IMR-90 (cell line): ENCODE data around the gene FBXO15. TPM values are rescaled to one million over a fixed set of nuclear protein-coding genes. Genes with fewer than 3 reads are reported as not detected.

Experiments
- ATAC-seq: fragments of 200-7000 bp; cut with Tn5 transposase; 2 replicates; pipeline ENCODE4 v1.9.1; 2020; ENCODE audit warnings: low read depth, mild to moderate bottlenecking, moderate library complexity
- BruUV-seq: library from RNA; stranded (reverse); fragments of 400-500 nt; replicated peaks from 2 replicates; lab custom pipeline; 2021; lab: Mats Ljungman, UMichigan
- CTCF ChIA-PET: fragments of 300-600 bp; formaldehyde crosslinking; extraction: SDS; loops from one replicate; lab custom pipeline; 2021; ENCODE audit warnings: antibody characterized with exemption; lab: Yijun Ruan, JAX
- POLR2A ChIA-PET: fragments of 300-600 bp; sonication (Branson Sonifier 250); formaldehyde crosslinking; loops from one replicate; lab custom pipeline; 2022; ENCODE audit warnings: antibody characterized with exemption; ENCODE audit not compliant: unreplicated experiment; lab: Charles Lee
- DNase-seq: peaks from one replicate; pipeline ENCODE4 v3.0.0; 2013
- H2AFZ ChIP-seq: replicated peaks from 2 replicates; pipeline ENCODE3; 2013; ENCODE audit warnings: low read length, mild to moderate bottlenecking; ENCODE audit not compliant: poor library complexity
- H2AK5ac ChIP-seq: 2 replicates; pipeline ENCODE4 v1.6.1; 2013; ENCODE audit warnings: low read depth, low read length, inconsistent platforms
- H2AK9ac ChIP-seq: replicated peaks from 2 replicates; pipeline ENCODE3; 2013; ENCODE audit warnings: mild to moderate bottlenecking, low read depth, low read length, moderate library complexity; ENCODE audit not compliant: poor library complexity
- H2BK120ac ChIP-seq: 2 replicates; pipeline ENCODE4 v1.6.1; 2013; ENCODE audit warnings: low read depth, low read length, inconsistent platforms
- H2BK15ac ChIP-seq: 3 replicates; pipeline ENCODE4 v1.6.1; 2013; ENCODE audit warnings: low read depth, low read length, inconsistent platforms
- H2BK20ac ChIP-seq: 2 replicates; pipeline ENCODE4 v1.6.1; 2013; ENCODE audit warnings: low read depth, mild to moderate bottlenecking, inconsistent platforms, low read length, moderate library complexity
- H2BK5ac ChIP-seq: 2 replicates; pipeline ENCODE4 v1.6.1; 2013; ENCODE audit warnings: mild to moderate bottlenecking, low read depth, low read length, inconsistent platforms; ENCODE audit not compliant: poor library complexity, severe bottlenecking
- H3K14ac ChIP-seq: replicated peaks from 2 replicates; pipeline ENCODE4 v1.6.1; 2013; ENCODE audit warnings: low read depth, low read length, inconsistent platforms
- H3K18ac ChIP-seq: 2 replicates; pipeline ENCODE4 v1.6.1; 2013; ENCODE audit warnings: low read depth, low read length, control low read depth
- H3K23ac ChIP-seq: 2 replicates; pipeline ENCODE4 v1.6.1; 2013; ENCODE audit warnings: low read depth, low read length, inconsistent platforms
- H3K27ac ChIP-seq: 2 replicates; pipeline ENCODE4 v1.5.1; 2013; ENCODE audit warnings: mild to moderate bottlenecking, control low read depth, low read length; ENCODE audit not compliant: insufficient read depth
- H3K27me3 ChIP-seq: 2 replicates; pipeline ENCODE4 v1.6.1; 2013; ENCODE audit warnings: low read length; ENCODE audit not compliant: control insufficient read depth, insufficient read depth
- H3K36me3 ChIP-seq: 2 replicates; pipeline ENCODE4 v1.6.1; 2013; ENCODE audit warnings: low read length, mixed read lengths; ENCODE audit not compliant: control insufficient read depth, insufficient read depth
- H3K4ac ChIP-seq: 2 replicates; pipeline ENCODE4 v1.6.1; 2013; ENCODE audit warnings: low read depth, low read length, inconsistent platforms
- H3K4me1 ChIP-seq: 2 replicates; pipeline ENCODE4 v1.6.1; 2013; ENCODE audit warnings: low read length, mixed read lengths; ENCODE audit not compliant: control insufficient read depth, insufficient read depth
- H3K4me2 ChIP-seq: 2 replicates; pipeline ENCODE4 v1.6.1; 2013; ENCODE audit warnings: low read depth, mild to moderate bottlenecking, control low read depth, low read length, moderate library complexity
- H3K4me3 ChIP-seq: 2 replicates; pipeline ENCODE4 v1.5.1; 2013; ENCODE audit warnings: low read depth, mild to moderate bottlenecking, control low read depth, low read length, moderate library complexity; ENCODE audit not compliant: insufficient read depth
- H3K56ac ChIP-seq: 2 replicates; pipeline ENCODE4 v1.6.1; 2013; ENCODE audit warnings: low read length, inconsistent platforms; ENCODE audit not compliant: insufficient read depth; ENCODE audit errors: extremely low read depth
- H3K79me1 ChIP-seq, 2 experiments: 2 replicates each; pipeline ENCODE4 v1.6.1; 2013; ENCODE audit warnings: low read length in 2 of 2, inconsistent platforms in 1 of 2, low read depth in 1 of 2
- H3K9ac ChIP-seq: 2 replicates; pipeline ENCODE4 v1.6.1; 2013; ENCODE audit warnings: low read depth, low read length, control low read depth
- H3K9me1 ChIP-seq: 2 replicates; pipeline ENCODE4 v1.6.1; 2013; ENCODE audit warnings: low read length, inconsistent platforms; ENCODE audit not compliant: insufficient read depth
- H3K9me3 ChIP-seq: 2 replicates; pipeline ENCODE4 v1.6.1; 2013; ENCODE audit warnings: low read length; ENCODE audit not compliant: control insufficient read depth, insufficient read depth
- H4K20me1 ChIP-seq: 2 replicates; pipeline ENCODE4 v1.6.1; 2013; ENCODE audit warnings: low read length, inconsistent platforms; ENCODE audit not compliant: insufficient read depth
- H4K5ac ChIP-seq: 2 replicates; pipeline ENCODE4 v1.6.1; 2013; ENCODE audit warnings: mild to moderate bottlenecking, low read depth, low read length, control low read depth
- H4K8ac ChIP-seq, 2 experiments: 2 replicates each; pipeline ENCODE4 v1.6.1; 2013; ENCODE audit warnings: low read depth in 2 of 2, low read length in 2 of 2, control low read depth in 1 of 2, inconsistent platforms in 1 of 2
- H4K91ac ChIP-seq: 2 replicates; pipeline ENCODE4 v1.6.1; 2013; ENCODE audit warnings: low read depth, low read length, inconsistent platforms; ENCODE audit not compliant: insufficient read depth
- BHLHE40 ChIP-seq: fragments of 150-350 bp; IDR thresholded peaks from 2 replicates; pipeline ENCODE4 v1.6.1; 2016; ENCODE audit warnings: mild to moderate bottlenecking, low read depth, low read length
- CEBPB ChIP-seq: IDR thresholded peaks from 2 replicates; pipeline ENCODE4 v1.6.1; 2012; ENCODE audit warnings: low read depth, low read length, improper control_type of control experiment
- CHD1 ChIP-seq: IDR thresholded peaks from 2 replicates; pipeline ENCODE4 v1.6.1; 2012; ENCODE audit warnings: low read depth, low read length, improper control_type of control experiment
- FOS ChIP-seq: fragments of 150-350 bp; IDR thresholded peaks from 2 replicates; pipeline ENCODE4 v1.6.1; 2016; ENCODE audit warnings: low read depth, low read length
- MAFK ChIP-seq: IDR thresholded peaks from 2 replicates; pipeline ENCODE4 v1.6.1; 2012; ENCODE audit warnings: low read depth, low read length, improper control_type of control experiment
- MAZ ChIP-seq: IDR thresholded peaks from 2 replicates; pipeline ENCODE4 v1.6.1; 2012; ENCODE audit warnings: low read depth, mild to moderate bottlenecking, low read length, improper control_type of control experiment, moderate library complexity, borderline replicate concordance
- MXI1 ChIP-seq: IDR thresholded peaks from 2 replicates; pipeline ENCODE4 v1.6.1; 2012; ENCODE audit warnings: low read depth, mild to moderate bottlenecking, low read length, moderate library complexity, borderline replicate concordance
- NFE2L2 ChIP-seq: fragments of 150-350 bp; IDR thresholded peaks from 2 replicates; pipeline ENCODE4 v1.6.1; 2016; ENCODE audit warnings: low read depth, mild to moderate bottlenecking, low read length
- POLR2A ChIP-seq: IDR thresholded peaks from 2 replicates; pipeline ENCODE4 v1.6.1; 2012; ENCODE audit warnings: mild to moderate bottlenecking, low read depth, low read length
- RAD21 ChIP-seq: IDR thresholded peaks from 2 replicates; pipeline ENCODE4 v1.6.1; 2012; ENCODE audit warnings: low read length, improper control_type of control experiment
- RCOR1 ChIP-seq: IDR thresholded peaks from 2 replicates; pipeline ENCODE4 v1.6.1; 2012; ENCODE audit warnings: mild to moderate bottlenecking, low read length, improper control_type of control experiment; ENCODE audit not compliant: insufficient replicate concordance
- RFX5 ChIP-seq: IDR thresholded peaks from 2 replicates; pipeline ENCODE4 v1.8.0; 2012; ENCODE audit warnings: low read depth, mild to moderate bottlenecking, low read length, moderate library complexity
- SMC3 ChIP-seq: fragments of 150-350 bp; IDR thresholded peaks from 2 replicates; pipeline ENCODE4 v1.6.1; 2016; ENCODE audit warnings: low read depth, mild to moderate bottlenecking, antibody characterized with exemption, low read length, moderate library complexity
- WGBS, 2 experiments: methylation state at CpG; one replicate each; pipeline versions ENCODE4 v1.1.5 to v1.1.7; 2013; ENCODE audit warnings: missing lambda C conversion rate in 2 of 2; ENCODE audit not compliant: insufficient read length in 1 of 2; ENCODE audit errors: extremely low coverage in 2 of 2; 5-methylcytosine and 5-hydroxymethylcytosine counted together
- dilution Hi-C: fragments of 300-500 bp; cut with HindIII; formaldehyde crosslinking; loops from one replicate; pipeline ENCODE4 v1.14.3; 2018; ENCODE audit warnings: low sequenced_read_pairs; ENCODE audit not compliant: unreplicated experiment
- in situ Hi-C: fragments of 300-500 bp; cut with MboI; formaldehyde crosslinking; loops from 3 replicates; pipeline ENCODE4 v1.14.3; 2019; ENCODE audit warnings: low sequenced_read_pairs, inconsistent platforms, mixed read lengths
- intact Hi-C: fragments of 100-400 bp; cut with micrococcal nuclease; formaldehyde crosslinking; loops from 2 replicates; pipeline ENCODE4 v1.10.0; 2022
- polyA plus RNA-seq, 3 experiments: library from polyadenylated mRNA; depleted of rRNA; stranded (reverse); fragments of >200 nt; gene quantifications; 2 replicates each; pipeline ENCODE4 v1.2.3, GENCODE V29; 2012; ENCODE audit warnings: low replicate concordance in 1 of 3
- total RNA-seq: library from RNA; depleted of rRNA; stranded (reverse); fragments of >200 nt; gene quantifications from 2 replicates; pipeline ENCODE4 v1.2.3, GENCODE V29; 2012
- TF ChIP-seq, protein P1 (sequence below): fragments of 150-350 bp; IDR thresholded peaks from 2 replicates; pipeline ENCODE4 v1.6.1; 2016; ENCODE audit warnings: low read depth, mild to moderate bottlenecking, low read length, moderate library complexity, borderline replicate concordance
- TF ChIP-seq, protein P2 (sequence below): fragments of 150-350 bp; IDR thresholded peaks from 2 replicates; pipeline ENCODE4 v1.6.1; 2017; ENCODE audit warnings: mild to moderate bottlenecking, antibody characterized with exemption, low read length, low read depth
- TF ChIP-seq, protein P3 (sequence below): conservative IDR thresholded peaks from 2 replicates; pipeline ENCODE4 v1.5.1; 2012; ENCODE audit warnings: mild to moderate bottlenecking, low read depth, low read length, improper control_type of control experiment

FBXO15 gene
- total and polyA plus RNA-seq, 2 of the 4 experiments (the other 2 are of a cell fraction) = 0.90 to 2.0 TPM

DNA sequence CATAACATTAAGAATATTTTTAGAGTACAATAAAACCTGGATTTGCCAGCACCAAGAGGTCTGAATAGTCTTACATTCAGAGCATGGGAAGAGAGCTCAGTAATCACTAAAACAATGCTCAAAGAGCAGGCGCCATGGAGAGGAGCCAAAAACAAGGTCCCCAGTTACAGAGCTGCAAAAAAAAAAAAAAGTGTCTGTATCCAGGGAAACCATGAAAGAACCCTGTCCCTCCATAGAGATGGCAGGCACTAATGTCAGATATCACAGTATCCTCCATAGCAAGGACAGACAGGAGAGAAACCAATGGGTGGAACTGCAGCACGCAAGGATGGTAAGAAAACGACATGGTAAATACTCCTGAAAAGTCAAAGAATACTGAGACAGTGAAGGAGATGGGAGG lies 19.5 kb downstream of the FBXO15 start:
- H2AK5ac ChIP-seq = no peak overlapping the region
- TF ChIP-seq CHD1 (no peak), MAZ (no peak), BHLHE40 (no peak), CEBPB (no peak), RFX5 (no peak), FOS (no peak), NFE2L2 (no peak), SMC3 (no peak), MAFK (no peak), POLR2A (no peak), RCOR1 (no peak), MXI1 (no peak), RAD21 (no peak)
- TF ChIP-seq, protein P1, sequence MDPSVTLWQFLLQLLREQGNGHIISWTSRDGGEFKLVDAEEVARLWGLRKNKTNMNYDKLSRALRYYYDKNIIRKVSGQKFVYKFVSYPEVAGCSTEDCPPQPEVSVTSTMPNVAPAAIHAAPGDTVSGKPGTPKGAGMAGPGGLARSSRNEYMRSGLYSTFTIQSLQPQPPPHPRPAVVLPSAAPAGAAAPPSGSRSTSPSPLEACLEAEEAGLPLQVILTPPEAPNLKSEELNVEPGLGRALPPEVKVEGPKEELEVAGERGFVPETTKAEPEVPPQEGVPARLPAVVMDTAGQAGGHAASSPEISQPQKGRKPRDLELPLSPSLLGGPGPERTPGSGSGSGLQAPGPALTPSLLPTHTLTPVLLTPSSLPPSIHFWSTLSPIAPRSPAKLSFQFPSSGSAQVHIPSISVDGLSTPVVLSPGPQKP = no peak
- TF ChIP-seq, protein P2, sequence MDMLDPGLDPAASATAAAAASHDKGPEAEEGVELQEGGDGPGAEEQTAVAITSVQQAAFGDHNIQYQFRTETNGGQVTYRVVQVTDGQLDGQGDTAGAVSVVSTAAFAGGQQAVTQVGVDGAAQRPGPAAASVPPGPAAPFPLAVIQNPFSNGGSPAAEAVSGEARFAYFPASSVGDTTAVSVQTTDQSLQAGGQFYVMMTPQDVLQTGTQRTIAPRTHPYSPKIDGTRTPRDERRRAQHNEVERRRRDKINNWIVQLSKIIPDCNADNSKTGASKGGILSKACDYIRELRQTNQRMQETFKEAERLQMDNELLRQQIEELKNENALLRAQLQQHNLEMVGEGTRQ = no peak
- TF ChIP-seq, protein P3, sequence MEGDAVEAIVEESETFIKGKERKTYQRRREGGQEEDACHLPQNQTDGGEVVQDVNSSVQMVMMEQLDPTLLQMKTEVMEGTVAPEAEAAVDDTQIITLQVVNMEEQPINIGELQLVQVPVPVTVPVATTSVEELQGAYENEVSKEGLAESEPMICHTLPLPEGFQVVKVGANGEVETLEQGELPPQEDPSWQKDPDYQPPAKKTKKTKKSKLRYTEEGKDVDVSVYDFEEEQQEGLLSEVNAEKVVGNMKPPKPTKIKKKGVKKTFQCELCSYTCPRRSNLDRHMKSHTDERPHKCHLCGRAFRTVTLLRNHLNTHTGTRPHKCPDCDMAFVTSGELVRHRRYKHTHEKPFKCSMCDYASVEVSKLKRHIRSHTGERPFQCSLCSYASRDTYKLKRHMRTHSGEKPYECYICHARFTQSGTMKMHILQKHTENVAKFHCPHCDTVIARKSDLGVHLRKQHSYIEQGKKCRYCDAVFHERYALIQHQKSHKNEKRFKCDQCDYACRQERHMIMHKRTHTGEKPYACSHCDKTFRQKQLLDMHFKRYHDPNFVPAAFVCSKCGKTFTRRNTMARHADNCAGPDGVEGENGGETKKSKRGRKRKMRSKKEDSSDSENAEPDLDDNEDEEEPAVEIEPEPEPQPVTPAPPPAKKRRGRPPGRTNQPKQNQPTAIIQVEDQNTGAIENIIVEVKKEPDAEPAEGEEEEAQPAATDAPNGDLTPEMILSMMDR = no peak
- in situ Hi-C loops = no loop called here
- no peak overlapping the region for H2BK15ac ChIP-seq
- dilution Hi-C loops = no loop called here
- H4K5ac ChIP-seq = no peak overlapping the region
- no peak overlapping the region for H2AFZ ChIP-seq
- BruUV-seq = no TSS peak
- H4K91ac ChIP-seq = no peak overlapping the region
- no peak overlapping the region for H3K56ac ChIP-seq
- H3K9me3 ChIP-seq = no peaks in the 10 kb centered on the region
- H3K4me3 ChIP-seq = no peak overlapping the region
- POLR2A ChIA-PET = no interaction called here
- DNase-seq (no peak), ATAC-seq (no peak)
- H3K27me3 ChIP-seq = no peaks in the 10 kb centered on the region
- H3K27ac ChIP-seq = no peak overlapping the region
- no peak overlapping the region for H2BK5ac ChIP-seq
- no peaks in the 10 kb centered on the region for H3K79me1 ChIP-seq
- no peaks in the 10 kb centered on the region for H4K20me1 ChIP-seq
- no peak overlapping the region for H4K8ac ChIP-seq
- H3K14ac ChIP-seq = no peak overlapping the region
- H3K4me2 ChIP-seq = no peak overlapping the region
- H3K23ac ChIP-seq = no peak overlapping the region
- H3K4ac ChIP-seq = no peak overlapping the region
- no peak overlapping the region for H3K9ac ChIP-seq
- CTCF ChIA-PET = no interaction called here
- H2BK120ac ChIP-seq = 0 out of 2 replicates have a peak overlapping the region, but pooled peaks have one; percentile 37
- H3K18ac ChIP-seq = no peak overlapping the region
- WGBS, 2 experiments = no CpG with 5 or more reads among the region's 3 CpGs
- H3K4me1 ChIP-seq = peaks cover 13% of the 10 kb centered on the region
- intact Hi-C loops = no loop called here
- H3K36me3 ChIP-seq = no peaks in the 10 kb centered on the region
- H3K9me1 ChIP-seq = peaks cover 5% of the 10 kb centered on the region
- no peak overlapping the region for H2AK9ac ChIP-seq
- no peak overlapping the region for H2BK20ac ChIP-seq
